Measurements from ENCODE around the gene HDGFL3.
"Not testable (repeated sequence)": the region's sequence is repeated elsewhere in the genome, so short reads cannot be mapped to it uniquely, and the experiment has no call there.

The HDGFL3 gene

GRCh38 chr15:83194528-83194927 is 13.1 kb downstream of the HDGFL3 start:
- Histone ChIP-seq H3K9me3 (ENCODE audit: control insufficient read depth, insufficient read depth, low read length) (no peaks in the 10 kb centered on the region), H3K4me1 (ENCODE audit: control insufficient read depth, insufficient read depth, low read length) (peaks cover 38% of the 10 kb centered on the region), H3K9ac (ENCODE audit: low read depth, low read length) (no peak overlapping the region), H3K36me3 (ENCODE audit: control insufficient read depth, insufficient read depth, low read length) (no peaks in the 10 kb centered on the region; the same call in 1 of the 2 replicates), H3K27ac (ENCODE audit: low read depth, low read length) (no peak overlapping the region), H3K4me3 (ENCODE audit: low read depth, low read length) (no peak overlapping the region), H3K27me3 (ENCODE audit: control insufficient read depth, insufficient read depth, low read length) (no peaks in the 10 kb centered on the region)

GRCh38 chr15:83193721-83194120 is 13.9 kb downstream of the HDGFL3 start:
- no peak overlapping the region for H3K27ac ChIP-seq (ENCODE audit: low read depth, low read length)
- peaks cover 38% of the 10 kb centered on the region for H3K4me1 ChIP-seq (ENCODE audit: control insufficient read depth, insufficient read depth, low read length)
- no peaks in the 10 kb centered on the region; the same call in 1 of the 2 replicates for H3K36me3 ChIP-seq (ENCODE audit: control insufficient read depth, insufficient read depth, low read length)
- H3K9ac ChIP-seq (ENCODE audit: low read depth, low read length) = no peak overlapping the region
- H3K9me3 ChIP-seq (ENCODE audit: control insufficient read depth, insufficient read depth, low read length) = no peaks in the 10 kb centered on the region
- H3K27me3 ChIP-seq (ENCODE audit: control insufficient read depth, insufficient read depth, low read length) = no peaks in the 10 kb centered on the region
- H3K4me3 ChIP-seq (ENCODE audit: low read depth, low read length) = no peak overlapping the region

DNA sequence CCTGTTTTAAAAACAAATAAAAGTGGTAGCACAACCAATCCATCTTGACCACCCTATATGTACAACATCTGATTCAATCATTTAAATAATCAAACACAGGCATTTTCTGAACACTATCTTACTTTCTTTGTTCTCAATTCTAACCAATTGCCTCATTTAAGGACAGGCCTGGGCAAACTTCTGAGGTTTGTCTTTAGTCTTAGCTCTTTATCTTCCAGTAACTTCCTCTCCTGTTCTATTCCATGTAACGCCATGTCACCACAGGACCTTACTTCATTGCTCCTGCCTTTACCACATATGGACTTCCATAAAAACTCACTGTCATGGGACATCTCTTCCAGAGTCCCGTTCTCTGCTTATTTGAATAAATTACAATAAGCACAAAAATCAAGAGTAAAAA is 14.9 kb downstream of the HDGFL3 start:
- Histone ChIP-seq H3K9ac (ENCODE audit: low read depth, low read length) (no peak overlapping the region), H3K27ac (ENCODE audit: low read depth, low read length) (no peak overlapping the region), H3K4me1 (ENCODE audit: control insufficient read depth, insufficient read depth, low read length) (peaks cover 38% of the 10 kb centered on the region), H3K27me3 (ENCODE audit: control insufficient read depth, insufficient read depth, low read length) (no peaks in the 10 kb centered on the region), H3K9me3 (ENCODE audit: control insufficient read depth, insufficient read depth, low read length) (no peaks in the 10 kb centered on the region), H3K36me3 (ENCODE audit: control insufficient read depth, insufficient read depth, low read length) (no peaks in the 10 kb centered on the region; the same call in 1 of the 2 replicates), H3K4me3 (ENCODE audit: low read depth, low read length) (no peak overlapping the region)

GRCh38 chr15:83190450-83190849 is 17.2 kb downstream of the HDGFL3 start:
- no peak overlapping the region for H3K9ac ChIP-seq (ENCODE audit: low read depth, low read length)
- H3K36me3 ChIP-seq (ENCODE audit: control insufficient read depth, insufficient read depth, low read length) = peaks cover 4% of the 10 kb centered on the region; the same call in 1 of the 2 replicates
- no peak overlapping the region for H3K27ac ChIP-seq (ENCODE audit: low read depth, low read length)
- H3K27me3 ChIP-seq (ENCODE audit: control insufficient read depth, insufficient read depth, low read length) = no peaks in the 10 kb centered on the region
- no peak overlapping the region for H3K4me3 ChIP-seq (ENCODE audit: low read depth, low read length)
- no peaks in the 10 kb centered on the region for H3K9me3 ChIP-seq (ENCODE audit: control insufficient read depth, insufficient read depth, low read length)
- peaks cover 28% of the 10 kb centered on the region for H3K4me1 ChIP-seq (ENCODE audit: control insufficient read depth, insufficient read depth, low read length)

- Histone ChIP-seq H3K36me3 (ENCODE audit: control insufficient read depth, insufficient read depth, low read length) (0 out of 2 replicates have a peak, but pooled peaks cover 4% of the 10 kb centered on the region), H3K4me1 (ENCODE audit: control insufficient read depth, insufficient read depth, low read length) (no peaks in the 10 kb centered on the region), H3K9ac (ENCODE audit: low read depth, low read length) (no peak overlapping the region), H3K4me3 (ENCODE audit: low read depth, low read length) (no peak overlapping the region), H3K9me3 (ENCODE audit: control insufficient read depth, insufficient read depth, low read length) (no peaks in the 10 kb centered on the region), H3K27ac (ENCODE audit: low read depth, low read length) (no peak overlapping the region), H3K27me3 (ENCODE audit: control insufficient read depth, insufficient read depth, low read length) (no peaks in the 10 kb centered on the region)
These were observed 22.1 kb downstream of the HDGFL3 start for GRCh38 chr15:83185561-83185960.

GRCh38 chr15:83178869-83179325 is 28.7 kb downstream of the HDGFL3 start:
- Histone ChIP-seq H3K36me3 (ENCODE audit: control insufficient read depth, insufficient read depth, low read length) (no peaks in the 10 kb centered on the region), H3K27me3 (ENCODE audit: control insufficient read depth, insufficient read depth, low read length) (no peaks in the 10 kb centered on the region), H3K4me1 (ENCODE audit: control insufficient read depth, insufficient read depth, low read length) (no peaks in the 10 kb centered on the region), H3K4me3 (ENCODE audit: low read depth, low read length) (no peak overlapping the region), H3K9me3 (ENCODE audit: control insufficient read depth, insufficient read depth, low read length) (no peaks in the 10 kb centered on the region), H3K9ac (ENCODE audit: low read depth, low read length) (no peak overlapping the region), H3K27ac (ENCODE audit: low read depth, low read length) (no peak overlapping the region)

DNA sequence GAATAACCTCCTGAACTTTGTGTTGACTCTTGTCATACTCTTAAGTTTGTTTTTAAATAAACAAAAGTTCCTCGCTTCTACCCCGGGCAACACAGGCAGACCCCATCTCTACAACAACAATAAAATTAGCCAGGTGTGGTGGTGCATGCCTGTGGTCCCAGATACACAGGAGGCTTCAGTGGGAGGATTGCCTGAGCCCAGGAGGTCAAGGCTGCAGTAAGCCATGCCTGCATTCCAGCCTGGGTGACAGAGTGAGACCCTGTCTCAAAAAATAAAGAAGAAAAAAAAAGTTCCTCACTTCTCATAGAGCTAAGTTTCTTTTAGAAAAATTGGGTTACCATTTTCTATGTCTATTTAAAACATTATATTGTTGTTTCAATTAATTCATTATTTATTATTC is 29.2 kb downstream of the HDGFL3 start:
- H3K4me1 ChIP-seq (ENCODE audit: control insufficient read depth, insufficient read depth, low read length) = no peaks in the 10 kb centered on the region
- H3K27ac ChIP-seq (ENCODE audit: low read depth, low read length) = no peak overlapping the region
- no peaks in the 10 kb centered on the region for H3K9me3 ChIP-seq (ENCODE audit: control insufficient read depth, insufficient read depth, low read length)
- H3K36me3 ChIP-seq (ENCODE audit: control insufficient read depth, insufficient read depth, low read length) = no peaks in the 10 kb centered on the region
- no peak overlapping the region for H3K9ac ChIP-seq (ENCODE audit: low read depth, low read length)
- no peaks in the 10 kb centered on the region for H3K27me3 ChIP-seq (ENCODE audit: control insufficient read depth, insufficient read depth, low read length)
- H3K4me3 ChIP-seq (ENCODE audit: low read depth, low read length) = no peak overlapping the region

- no peaks in the 10 kb centered on the region for H3K4me1 ChIP-seq (ENCODE audit: control insufficient read depth, insufficient read depth, low read length)
- H3K9ac ChIP-seq (ENCODE audit: low read depth, low read length) = no peak overlapping the region
- H3K9me3 ChIP-seq (ENCODE audit: control insufficient read depth, insufficient read depth, low read length) = no peaks in the 10 kb centered on the region
- H3K27me3 ChIP-seq (ENCODE audit: control insufficient read depth, insufficient read depth, low read length) = no peaks in the 10 kb centered on the region
- no peak overlapping the region for H3K27ac ChIP-seq (ENCODE audit: low read depth, low read length)
- no peaks in the 10 kb centered on the region for H3K36me3 ChIP-seq (ENCODE audit: control insufficient read depth, insufficient read depth, low read length)
- H3K4me3 ChIP-seq (ENCODE audit: low read depth, low read length) = no peak overlapping the region
These were observed 32.7 kb downstream of the HDGFL3 start for GRCh38 chr15:83174891-83175290.

DNA sequence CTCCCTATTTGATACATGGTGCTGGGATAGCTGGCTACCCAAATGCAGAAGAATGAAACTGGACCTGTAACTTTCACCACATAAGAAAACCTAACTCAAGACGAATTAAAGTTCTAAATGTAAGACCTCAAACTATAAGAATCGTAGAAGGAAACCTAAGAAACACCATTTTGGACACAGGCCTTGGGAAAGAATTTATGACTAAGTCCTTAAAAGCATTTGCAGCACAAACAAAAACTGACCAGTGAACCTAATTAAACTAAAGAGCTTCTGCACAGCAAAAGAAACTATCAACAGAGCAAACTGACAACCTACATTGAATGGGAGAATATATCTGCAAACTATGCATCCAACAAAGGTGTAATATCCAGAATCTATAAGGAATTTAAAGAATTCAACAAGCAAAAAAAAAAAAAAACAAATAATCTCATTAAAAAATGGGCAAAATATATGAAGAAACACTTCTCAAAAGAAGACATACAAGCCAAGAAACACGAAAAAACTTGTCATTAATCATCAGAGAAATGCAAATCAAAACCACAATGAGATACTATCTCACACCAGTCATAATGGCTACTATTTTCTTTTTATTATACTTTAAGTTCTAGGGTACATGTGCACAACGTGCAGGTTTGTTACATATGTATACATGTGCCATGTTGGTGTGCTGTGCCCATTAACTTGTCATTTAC is 37.0 kb downstream of the HDGFL3 start:
- H3K9ac ChIP-seq (ENCODE audit: low read depth, low read length) = no peak overlapping the region
- H3K4me1 ChIP-seq (ENCODE audit: control insufficient read depth, insufficient read depth, low read length) = peaks cover 12% of the 10 kb centered on the region
- no peaks in the 10 kb centered on the region for H3K9me3 ChIP-seq (ENCODE audit: control insufficient read depth, insufficient read depth, low read length)
- no peak overlapping the region for H3K4me3 ChIP-seq (ENCODE audit: low read depth, low read length)
- no peaks in the 10 kb centered on the region for H3K27me3 ChIP-seq (ENCODE audit: control insufficient read depth, insufficient read depth, low read length)
- H3K36me3 ChIP-seq (ENCODE audit: control insufficient read depth, insufficient read depth, low read length) = no peaks in the 10 kb centered on the region
- H3K27ac ChIP-seq (ENCODE audit: low read depth, low read length) = no peak overlapping the region

- not testable (repeated sequence) for H3K27me3 ChIP-seq (ENCODE audit: control insufficient read depth, insufficient read depth, low read length); H3K4me3 ChIP-seq (ENCODE audit: low read depth, low read length); H3K36me3 ChIP-seq (ENCODE audit: control insufficient read depth, insufficient read depth, low read length); H3K9ac ChIP-seq (ENCODE audit: low read depth, low read length); H3K27ac ChIP-seq (ENCODE audit: low read depth, low read length); H3K9me3 ChIP-seq (ENCODE audit: control insufficient read depth, insufficient read depth, low read length)
- H3K4me1 ChIP-seq (ENCODE audit: control insufficient read depth, insufficient read depth, low read length) = peaks cover 12% of the 10 kb centered on the region
These were observed 38.0 kb downstream of the HDGFL3 start for GRCh38 chr15:83169576-83169975.

- Histone ChIP-seq H3K4me3 (ENCODE audit: low read depth, low read length) (no peak overlapping the region), H3K9ac (ENCODE audit: low read depth, low read length) (no peak overlapping the region), H3K36me3 (ENCODE audit: control insufficient read depth, insufficient read depth, low read length) (peaks cover 8% of the 10 kb centered on the region), H3K4me1 (ENCODE audit: control insufficient read depth, insufficient read depth, low read length) (peaks cover 12% of the 10 kb centered on the region), H3K27ac (ENCODE audit: low read depth, low read length) (no peak overlapping the region), H3K27me3 (ENCODE audit: control insufficient read depth, insufficient read depth, low read length) (no peaks in the 10 kb centered on the region), H3K9me3 (ENCODE audit: control insufficient read depth, insufficient read depth, low read length) (no peaks in the 10 kb centered on the region)
These were observed 40.8 kb downstream of the HDGFL3 start for GRCh38 chr15:83166830-83167229.
